NB4 (cell line): ENCODE results near the gene FMN2.

ENCODE experiments used
- CTCF ChIP-seq: IDR thresholded peaks from one replicate; pipeline ENCODE4 v1.5.1; 2012; ENCODE audit warnings: low read depth, low read length
- POLR2A ChIP-seq: IDR thresholded peaks from 2 replicates; pipeline ENCODE4 v1.6.1; 2011; ENCODE audit warnings: mild to moderate bottlenecking; ENCODE audit not compliant: insufficient read length; ENCODE audit errors: extremely low read depth

- TF ChIP-seq CTCF (no peak), POLR2A (no peak)
Measured at GRCh38 chr1:240362826-240363225, 271.1 kb downstream of the FMN2 start.
